22Rv1 (cell line): Measurements from ENCODE around the gene CNPY3.

Experiments
- H3K27ac ChIP-seq: fragments of 450-650 bp; 2 replicates; pipeline ENCODE4 v1.5.1; 2017
- ZFX ChIP-seq: fragments of 450-650 bp; IDR thresholded peaks from 2 replicates; pipeline ENCODE4 v1.6.1; 2017; ENCODE audit warnings: antibody characterized with exemption, borderline replicate concordance
- TF ChIP-seq, protein P1 (sequence below): fragments of 450-650 bp; IDR thresholded peaks from 2 replicates; pipeline ENCODE4 v1.5.1; 2017; ENCODE audit warnings: mild to moderate bottlenecking

The CNPY3 gene

DNA sequence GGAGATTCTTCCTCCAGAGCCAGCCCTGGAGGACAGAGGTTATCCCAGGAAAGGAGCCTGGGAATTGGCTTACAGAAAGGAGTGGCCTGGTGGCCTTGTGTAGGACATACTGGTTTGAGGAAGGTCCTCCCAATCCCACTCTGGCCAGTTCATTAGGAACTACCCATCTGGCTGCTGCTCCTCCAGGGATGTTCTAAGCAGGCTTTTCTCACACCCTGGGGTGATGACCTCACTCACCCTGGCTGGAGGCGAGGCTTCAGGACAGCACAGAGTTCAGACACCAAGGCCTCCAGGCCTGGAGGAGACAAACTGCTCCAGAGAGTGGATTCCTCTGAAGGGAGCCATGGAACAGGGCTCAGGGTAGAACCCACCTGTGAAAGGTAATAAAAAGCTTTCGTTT, 40.2 kb downstream of the CNPY3 start:
- TF ChIP-seq ZFX: no peak
- H3K27ac ChIP-seq: 0 out of 2 replicates have a peak overlapping the region, but pooled peaks have one; percentile 12

DNA sequence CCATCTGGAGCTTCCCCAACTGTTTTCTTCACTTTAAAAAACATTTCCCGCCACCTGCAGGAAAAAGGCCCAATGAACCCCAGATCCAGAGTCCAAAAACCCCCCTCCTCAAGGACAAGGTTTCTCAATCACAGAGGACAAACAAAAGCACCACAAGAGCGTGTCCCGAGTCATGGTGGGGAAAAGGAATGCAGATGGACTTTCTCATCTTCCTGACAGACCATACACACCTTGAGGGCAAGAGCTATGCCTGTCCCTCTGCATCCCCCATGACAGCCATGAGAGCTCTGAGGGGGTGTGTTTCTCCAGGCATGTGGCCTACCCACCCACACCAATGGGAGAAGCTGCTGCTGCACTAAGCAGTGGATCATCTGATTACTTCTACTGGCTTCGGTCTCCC, 40.7 kb downstream of the CNPY3 start:
- no peak overlapping the region for H3K27ac ChIP-seq
- no peak for TF ChIP-seq ZFX
- TF ChIP-seq, protein P1, sequence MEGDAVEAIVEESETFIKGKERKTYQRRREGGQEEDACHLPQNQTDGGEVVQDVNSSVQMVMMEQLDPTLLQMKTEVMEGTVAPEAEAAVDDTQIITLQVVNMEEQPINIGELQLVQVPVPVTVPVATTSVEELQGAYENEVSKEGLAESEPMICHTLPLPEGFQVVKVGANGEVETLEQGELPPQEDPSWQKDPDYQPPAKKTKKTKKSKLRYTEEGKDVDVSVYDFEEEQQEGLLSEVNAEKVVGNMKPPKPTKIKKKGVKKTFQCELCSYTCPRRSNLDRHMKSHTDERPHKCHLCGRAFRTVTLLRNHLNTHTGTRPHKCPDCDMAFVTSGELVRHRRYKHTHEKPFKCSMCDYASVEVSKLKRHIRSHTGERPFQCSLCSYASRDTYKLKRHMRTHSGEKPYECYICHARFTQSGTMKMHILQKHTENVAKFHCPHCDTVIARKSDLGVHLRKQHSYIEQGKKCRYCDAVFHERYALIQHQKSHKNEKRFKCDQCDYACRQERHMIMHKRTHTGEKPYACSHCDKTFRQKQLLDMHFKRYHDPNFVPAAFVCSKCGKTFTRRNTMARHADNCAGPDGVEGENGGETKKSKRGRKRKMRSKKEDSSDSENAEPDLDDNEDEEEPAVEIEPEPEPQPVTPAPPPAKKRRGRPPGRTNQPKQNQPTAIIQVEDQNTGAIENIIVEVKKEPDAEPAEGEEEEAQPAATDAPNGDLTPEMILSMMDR: no peak

GRCh38 chr6:42970871-42971612, 41.8 kb downstream of the CNPY3 start:
- H3K27ac ChIP-seq: peak overlapping the region; percentile 34
- TF ChIP-seq, protein P1: no peak
- TF ChIP-seq ZFX: no peak

GRCh38 chr6:42971746-42972327, 42.6 kb downstream of the CNPY3 start:
- H3K27ac ChIP-seq: peak overlapping the region; percentile 34; the same call in 1 of the 2 replicates
- TF ChIP-seq, protein P1: no peak
- TF ChIP-seq ZFX: no peak

- no peak overlapping the region for H3K27ac ChIP-seq
- TF ChIP-seq, protein P1: no peak
- TF ChIP-seq ZFX: no peak
Measured at GRCh38 chr6:42973926-42974325, 44.6 kb downstream of the CNPY3 start.

DNA sequence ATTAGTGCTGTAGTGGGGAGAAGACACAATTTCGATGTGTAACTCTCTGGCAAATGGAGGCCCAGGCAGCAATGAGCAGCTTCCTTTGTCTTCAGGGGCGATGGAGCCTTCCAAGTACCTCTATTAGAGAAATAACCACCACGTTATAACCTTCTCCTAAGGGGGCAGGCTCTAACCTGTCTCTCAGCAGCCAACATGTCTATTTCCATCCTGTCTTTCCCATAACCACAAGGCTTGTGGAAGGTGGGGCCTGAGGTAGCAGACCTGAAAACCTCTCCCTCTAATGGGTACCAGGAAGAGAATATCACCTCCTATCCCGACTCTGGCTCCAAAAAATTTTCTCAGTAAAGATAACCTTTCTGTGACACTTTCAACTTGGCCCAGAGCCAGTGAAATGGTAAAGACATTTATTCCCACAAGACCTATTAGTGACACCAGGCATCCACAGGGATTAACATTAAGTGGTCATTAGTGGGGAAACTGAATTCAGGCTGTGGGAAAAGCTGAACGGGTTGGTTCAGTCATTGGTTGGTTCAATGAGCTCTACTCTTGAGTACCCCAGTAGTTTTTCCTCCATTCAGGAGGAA, 45.7 kb downstream of the CNPY3 start:
- H3K27ac ChIP-seq: no peak overlapping the region
- TF ChIP-seq, protein P1: no peak
- TF ChIP-seq ZFX: no peak

- H3K27ac ChIP-seq: peak overlapping the region; percentile 85
- TF ChIP-seq ZFX: no peak
- TF ChIP-seq, protein P1: no peak
Measured at GRCh38 chr6:42978487-42978838, 49.2 kb downstream of the CNPY3 start.
